ENCODE measurements around the gene METTL5. TPM values are rescaled to one million over a fixed set of nuclear protein-coding genes. Genes with fewer than 3 reads are reported as not detected.

The METTL5 gene
- polyA plus RNA-seq, 1 donor from 2014 or later: 73.8 TPM

GRCh38 chr2:169761970-169762292 is 62.8 kb downstream of the METTL5 start:
- Histone ChIP-seq H4K20me1 (ENCODE audit: insufficient read depth) (no peaks in the 10 kb centered on the region), H3F3A (ENCODE audit: insufficient read depth, low read length, poor library complexity, severe bottlenecking) (no peaks in the 10 kb centered on the region), H3K4me2 (ENCODE audit: low read length) (no peak overlapping the region), H3K4me3 (ENCODE audit: low read length) (no peak overlapping the region), H3K36me3 (ENCODE audit: insufficient read depth, low read length) (no peaks in the 10 kb centered on the region), H3K27me3 (ENCODE audit: insufficient read depth, low read depth, low read length) (no peaks in the 10 kb centered on the region), H3K79me2 (replicated peaks; ENCODE audit: insufficient read depth, low read length) (no peaks in the 10 kb centered on the region), H3K9ac (ENCODE audit: low read length) (no peak overlapping the region), H3K27ac (ENCODE audit: low read length) (no peak overlapping the region), H3K9me3 (ENCODE audit: low read length) (no peaks in the 10 kb centered on the region), H2AFZ (ENCODE audit: low read depth, low read length) (no peak overlapping the region), H3K9me2 (ENCODE audit: insufficient read depth, low read length) (no peaks in the 10 kb centered on the region)
- TF ChIP-seq CTCF (IDR thresholded peaks at IDR 0.05; ENCODE audit: poor library complexity, severe bottlenecking) (no peak), REST (IDR thresholded peaks at IDR 0.05; ENCODE audit: borderline replicate concordance) (no peak), MXI1 (conservative IDR thresholded peaks at IDR 0.05; ENCODE audit: poor library complexity, severe bottlenecking) (no peak), SMC3 (conservative IDR thresholded peaks at IDR 0.05; ENCODE audit: poor library complexity) (no peak), EP300 (conservative IDR thresholded peaks at IDR 0.05; ENCODE audit: poor library complexity, severe bottlenecking) (no peak), RAD21 (conservative IDR thresholded peaks at IDR 0.05) (no peak), TAF1 (IDR thresholded peaks at IDR 0.05; ENCODE audit: low read depth) (no peak), POLR2AphosphoS5 (IDR thresholded peaks at IDR 0.05) (no peak), EZH2 (IDR thresholded peaks at IDR 0.05; ENCODE audit: borderline replicate concordance, insufficient read depth, low read length, poor library complexity, severe bottlenecking) (no peak)

Other genes with a start within 250 kb of the METTL5 start
- 28.7 and 45.0 TPM in 2 replicates for gene PPIG, start 240.6 kb downstream of the METTL5 start, polyA plus RNA-seq
- 0.20 and 1.7 TPM in 2 replicates for gene CFAP210, start 130.5 kb downstream of the METTL5 start, polyA plus RNA-seq
- gene PHOSPHO2, start 130.4 kb downstream of the METTL5 start, polyA plus RNA-seq: 15.0 and 25.4 TPM in 2 replicates
- 75.8 and 87.8 TPM in 2 replicates for gene KLHL23, start 91.1 kb downstream of the METTL5 start, polyA plus RNA-seq
- 164 and 214 TPM in 2 replicates for gene SSB, start 26.0 kb downstream of the METTL5 start, polyA plus RNA-seq
- 62.3 and 75.2 TPM in 2 replicates for gene UBR3, start 2.5 kb upstream of the METTL5 start, polyA plus RNA-seq